HG03175 (cell line): ENCODE measurements around the gene PDE8B.

Experiments
- ATAC-seq: cut with Tn5 transposase; IDR thresholded peaks from one replicate; pipeline ENCODE4 v1.9.1; 2021; ENCODE audit warnings: mild to moderate bottlenecking, moderate library complexity; ENCODE audit not compliant: unreplicated experiment

Gene PDE8B

DNA sequence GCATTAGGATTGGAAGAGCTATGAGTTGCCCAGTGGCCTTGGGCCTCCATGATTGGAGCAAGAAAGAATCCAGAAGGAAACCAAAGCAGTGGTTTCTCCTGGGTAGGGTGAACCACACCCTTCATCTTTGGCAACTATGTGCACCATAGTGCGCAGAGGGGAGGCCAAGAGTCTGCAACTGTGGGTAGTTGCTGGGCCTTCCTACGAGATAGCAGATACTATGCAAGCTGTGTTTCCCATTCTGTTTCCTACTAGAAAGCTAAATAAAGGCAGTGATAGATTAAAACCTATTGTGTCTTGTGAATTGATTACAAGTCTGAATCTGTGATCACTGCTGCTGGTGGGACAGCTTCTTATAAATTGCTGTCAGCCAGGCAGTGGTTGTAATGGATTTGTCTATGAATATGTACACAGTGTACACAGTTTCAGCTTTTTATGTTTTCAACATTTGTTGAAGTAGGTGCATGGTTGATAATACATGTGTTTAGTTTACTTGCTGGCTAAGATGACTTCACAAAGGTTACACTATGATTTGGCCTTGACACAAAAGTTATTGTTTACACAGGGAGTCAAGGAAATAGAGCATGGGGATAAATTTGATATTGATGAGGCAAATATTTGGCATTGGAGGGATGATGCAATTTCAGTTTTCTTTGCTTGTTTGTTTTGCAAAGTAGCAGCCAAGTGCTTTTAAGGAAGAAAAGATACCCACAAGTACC, 23.7 kb upstream of the PDE8B start:
- no peak for ATAC-seq

DNA sequence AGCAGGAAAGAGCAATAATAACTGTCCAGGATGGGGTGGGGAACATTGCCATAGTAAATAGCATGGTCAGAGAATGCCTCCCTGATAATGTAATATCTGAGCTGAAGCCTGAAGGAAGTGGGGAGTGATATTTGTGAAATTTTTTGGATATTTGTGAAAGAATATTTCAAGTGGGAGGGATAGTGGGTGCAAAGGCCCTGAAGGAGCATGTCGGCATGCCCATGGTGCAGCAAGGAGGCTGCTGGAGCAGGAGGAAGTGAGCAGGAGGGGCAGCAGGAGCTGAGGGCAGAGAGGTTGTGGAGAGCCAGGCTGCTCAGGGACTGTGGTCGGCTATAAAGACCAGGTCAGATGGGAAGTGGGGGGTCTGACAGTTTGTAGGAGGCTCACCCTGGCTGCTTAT, 21.1 kb upstream of the PDE8B start:
- no peak for ATAC-seq

GRCh38 chr5:77192441-77193050, 17.9 kb upstream of the PDE8B start:
- no peak for ATAC-seq

- no peak for ATAC-seq
Measured at GRCh38 chr5:77194762-77195161, 15.7 kb upstream of the PDE8B start.

GRCh38 chr5:77197840-77198554, 12.5 kb upstream of the PDE8B start:
- ATAC-seq, result no peak

GRCh38 chr5:77200663-77201062, 9.8 kb upstream of the PDE8B start:
- ATAC-seq, result no peak

DNA sequence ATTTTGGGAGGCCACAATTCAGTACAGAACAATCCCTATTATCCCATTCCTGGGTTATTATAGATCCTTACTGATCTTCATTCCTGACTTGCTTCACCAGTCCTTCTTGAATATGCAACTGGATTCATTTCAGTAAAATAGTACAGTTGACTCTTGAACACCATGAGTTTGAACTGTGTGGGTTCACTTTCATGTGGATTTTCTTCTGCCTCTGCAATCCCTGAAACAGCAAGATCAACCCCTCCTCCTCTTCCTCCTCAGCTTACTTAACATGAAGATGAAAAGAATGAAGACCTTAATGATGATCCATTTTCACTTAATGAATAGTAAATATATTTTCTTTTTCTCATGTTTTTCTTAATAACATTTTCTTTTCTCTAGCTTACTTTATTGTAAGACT, 8.3 kb upstream of the PDE8B start:
- no peak for ATAC-seq

- no peak for ATAC-seq
Measured at GRCh38 chr5:77204967-77205366, 5.5 kb upstream of the PDE8B start.

- ATAC-seq, result no peak
Measured at GRCh38 chr5:77208507-77209163, 1.8 kb upstream of the PDE8B start.

- no peak for ATAC-seq
Measured at GRCh38 chr5:77209495-77210090, 887 bp upstream of the PDE8B start.

- ATAC-seq, result no peak
Measured at GRCh38 chr5:77210964-77211690, 647 bp downstream of the PDE8B start.

- ATAC-seq, result no peak
Measured at GRCh38 chr5:77211691-77212047, 1.2 kb downstream of the PDE8B start.

- no peak for ATAC-seq
Measured at GRCh38 chr5:77213601-77214000, 3.1 kb downstream of the PDE8B start.

- no peak for ATAC-seq
Measured at GRCh38 chr5:77214151-77214550, 3.7 kb downstream of the PDE8B start.

DNA sequence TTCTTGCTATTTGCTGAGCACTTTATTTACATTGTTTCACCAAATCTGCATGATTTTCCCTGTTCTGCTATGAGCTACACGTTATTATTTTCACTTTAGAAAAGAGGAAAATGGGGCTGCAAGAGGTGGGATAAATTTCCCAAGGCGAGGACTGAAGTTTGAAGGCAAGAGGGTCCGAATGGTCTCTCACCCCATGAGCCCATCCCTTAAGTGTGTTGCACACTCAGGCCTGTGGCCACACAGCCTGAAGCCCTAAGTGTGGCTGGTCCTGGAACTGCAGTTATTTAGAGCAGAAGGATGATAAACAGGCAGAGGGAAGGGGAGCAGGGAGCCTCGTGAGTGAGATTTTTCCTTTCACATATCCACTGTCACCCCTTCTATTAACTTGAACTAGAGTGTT, 7.8 kb downstream of the PDE8B start:
- ATAC-seq, result no peak

DNA sequence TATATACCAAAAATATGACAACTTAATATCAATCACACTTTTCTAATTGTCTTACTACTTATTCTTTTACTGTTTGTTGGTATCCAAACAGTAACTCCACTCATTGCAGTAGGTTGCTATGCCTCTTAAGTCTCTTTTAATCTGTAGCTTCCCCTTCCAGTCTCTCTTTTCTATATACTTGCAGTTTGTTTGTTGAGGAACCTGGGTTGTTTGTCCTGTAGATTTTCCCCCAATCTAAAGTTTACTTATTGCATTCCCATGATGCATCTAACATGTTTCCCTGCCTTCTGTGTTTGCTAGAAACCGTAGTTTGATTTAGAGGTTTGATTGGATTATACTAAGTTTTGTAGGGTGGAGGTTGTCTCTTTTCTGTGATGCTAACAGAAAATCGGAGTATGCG, 10.6 kb downstream of the PDE8B start:
- ATAC-seq, result no peak

GRCh38 chr5:77222722-77223121, 12.2 kb downstream of the PDE8B start:
- no peak for ATAC-seq

GRCh38 chr5:77223653-77224052, 13.2 kb downstream of the PDE8B start:
- ATAC-seq, result no peak

- no peak for ATAC-seq
Measured at GRCh38 chr5:77224672-77225355, 14.3 kb downstream of the PDE8B start.

DNA sequence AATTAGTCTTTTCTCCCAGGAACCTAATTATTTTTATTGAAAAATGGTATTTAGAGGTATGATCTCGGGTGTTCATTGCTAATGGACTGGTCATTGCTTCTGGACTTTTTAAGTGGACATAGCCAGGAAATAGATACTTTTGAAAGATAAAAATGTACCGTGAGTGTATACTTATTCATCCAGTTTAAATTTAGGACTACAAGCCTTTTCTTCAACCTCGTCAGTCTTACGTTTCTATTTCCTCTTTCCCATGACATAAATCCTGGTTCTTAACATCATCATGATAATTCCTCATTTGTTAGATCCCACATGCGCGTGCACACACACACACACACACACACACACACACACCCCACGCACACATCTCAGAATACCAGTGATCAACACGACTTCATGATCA, 15.1 kb downstream of the PDE8B start:
- ATAC-seq, result no peak
